HepG2 (cell line): ENCODE measurements around the gene TBC1D16. TPM values are rescaled to one million over a fixed set of nuclear protein-coding genes. Genes with fewer than 3 reads are reported as not detected.

Experiments used
- CCAR2 ChIP-seq: fragments of 200-400 bp; formaldehyde crosslinking; optimal IDR thresholded peaks from 2 replicates; pipeline ENCODE3; 2018; ENCODE audit warnings: low read depth, mild to moderate bottlenecking, low read length, moderate library complexity
- CCDC6 ChIP-seq: sonication (generic); formaldehyde crosslinking; IDR thresholded peaks from 2 replicates; pipeline ENCODE4 v1.8.1; 2022; ENCODE audit warnings: mild to moderate bottlenecking, missing genetic modification reagents, moderate library complexity
- CTCF ChIP-seq: sonication (generic); formaldehyde crosslinking; IDR thresholded peaks from 2 replicates; pipeline ENCODE4 v1.5.0; 2020; ENCODE audit warnings: mild to moderate bottlenecking, missing genetic modification reagents, moderate library complexity
- E2F1 ChIP-seq: sonication (generic); formaldehyde crosslinking; IDR thresholded peaks from 2 replicates; pipeline ENCODE4 v1.5.0; 2020; ENCODE audit warnings: missing genetic modification reagents
- FOXO1 ChIP-seq: sonication (generic); formaldehyde crosslinking; IDR thresholded peaks from 2 replicates; pipeline ENCODE4 v1.4.0; 2020; ENCODE audit warnings: missing genetic modification reagents
- GATAD1 ChIP-seq: IDR thresholded peaks from 2 replicates; pipeline ENCODE4 v1.6.1; 2016; ENCODE audit warnings: missing genetic modification reagents, missing compliant biosample characterization
- HES4 ChIP-seq: sonication (generic); formaldehyde crosslinking; IDR thresholded peaks from 2 replicates; pipeline ENCODE4 v1.9.0; 2021; ENCODE audit warnings: mild to moderate bottlenecking, missing genetic modification reagents, borderline replicate concordance
- MED13 ChIP-seq: sonication (generic); formaldehyde crosslinking; IDR thresholded peaks from 2 replicates; pipeline ENCODE4 v1.5.0; 2020; ENCODE audit warnings: missing genetic modification reagents
- MIER2 ChIP-seq: IDR thresholded peaks from 2 replicates; pipeline ENCODE4 v1.6.1; 2016; ENCODE audit warnings: missing biosample characterization, missing genetic modification reagents
- PHF21A ChIP-seq: sonication (generic); formaldehyde crosslinking; IDR thresholded peaks from 2 replicates; pipeline ENCODE4 v1.5.0; 2020; ENCODE audit warnings: mild to moderate bottlenecking, missing genetic modification reagents
- RFXAP ChIP-seq: sonication (generic); formaldehyde crosslinking; IDR thresholded peaks from 2 replicates; pipeline ENCODE4 v1.4.0; 2020; ENCODE audit warnings: missing genetic modification reagents, borderline replicate concordance
- RORA ChIP-seq: sonication (generic); formaldehyde crosslinking; IDR thresholded peaks from 2 replicates; pipeline ENCODE4 v1.5.0; 2020; ENCODE audit warnings: mild to moderate bottlenecking, missing genetic modification reagents, moderate library complexity
- SP2 ChIP-seq: sonication (generic); formaldehyde crosslinking; IDR thresholded peaks from 2 replicates; pipeline ENCODE4 v1.5.1; 2020; ENCODE audit warnings: mild to moderate bottlenecking, missing genetic modification reagents
- SUZ12 ChIP-seq: fragments of 150-350 bp; IDR thresholded peaks from 2 replicates; pipeline ENCODE4 v1.6.1; 2014; ENCODE audit warnings: low read depth, low read length
- ZBTB38 ChIP-seq: sonication (generic); formaldehyde crosslinking; IDR thresholded peaks from 2 replicates; pipeline ENCODE4 v1.5.1; 2020; ENCODE audit warnings: mild to moderate bottlenecking, missing genetic modification reagents
- ZHX1 ChIP-seq: sonication (generic); formaldehyde crosslinking; IDR thresholded peaks from 2 replicates; pipeline ENCODE4 v1.8.1; 2022; ENCODE audit warnings: low read depth, mild to moderate bottlenecking, missing genetic modification reagents
- ZIK1 ChIP-seq: sonication (generic); formaldehyde crosslinking; IDR thresholded peaks from 2 replicates; pipeline ENCODE4 v1.5.0; 2020; ENCODE audit warnings: mild to moderate bottlenecking, low read depth, missing genetic modification reagents, borderline replicate concordance
- ZNF124 ChIP-seq: sonication (generic); formaldehyde crosslinking; IDR thresholded peaks from 2 replicates; pipeline ENCODE4 v1.4.0; 2020; ENCODE audit warnings: missing genetic modification reagents
- ZNF264 ChIP-seq: sonication (generic); formaldehyde crosslinking; IDR thresholded peaks from 2 replicates; pipeline ENCODE4 v1.4.0; 2020; ENCODE audit warnings: missing genetic modification reagents
- ZNF441 ChIP-seq: sonication (generic); formaldehyde crosslinking; IDR thresholded peaks from 2 replicates; pipeline ENCODE4 v1.7.0; 2021; ENCODE audit warnings: missing genetic modification reagents, borderline replicate concordance
- ZNF510 ChIP-seq: sonication (generic); formaldehyde crosslinking; IDR thresholded peaks from 2 replicates; pipeline ENCODE4 v1.4.0; 2020; ENCODE audit warnings: low read depth, mild to moderate bottlenecking, missing genetic modification reagents
- ZNF674 ChIP-seq: sonication (generic); formaldehyde crosslinking; IDR thresholded peaks from 2 replicates; pipeline ENCODE4 v1.5.0; 2020; ENCODE audit warnings: low read depth, mild to moderate bottlenecking, missing genetic modification reagents
- ZNF816 ChIP-seq: sonication (generic); formaldehyde crosslinking; IDR thresholded peaks from 2 replicates; pipeline ENCODE4 v1.8.0; 2022; ENCODE audit warnings: missing genetic modification reagents, mild to moderate bottlenecking, borderline replicate concordance
- ZNF83 ChIP-seq: sonication (generic); formaldehyde crosslinking; IDR thresholded peaks from 2 replicates; pipeline ENCODE4 v1.4.0; 2020; ENCODE audit warnings: missing genetic modification reagents, mild to moderate bottlenecking, borderline replicate concordance
- polyA plus RNA-seq, 8 experiments: library from polyadenylated mRNA; depleted of rRNA in 3 of 8; stranded (reverse) in 7 of 8; unstranded in 1 of 8; fragments of >200 nt; fragmentation: Illumina TruSeq in 4 of 8; extraction: Trizol in 4 of 8; gene quantifications; 2 replicates each; pipeline versions ENCODE4 v1.2.1 to v1.2.3, GENCODE V29; 2011 to 2016; ENCODE audit warnings: low read depth in 4 of 8, missing spikeins in 1 of 8, mixed read lengths in 1 of 8; ENCODE audit not compliant: insufficient read depth in 1 of 8
- total RNA-seq, 5 experiments: library from RNA; depleted of rRNA; stranded (reverse); fragments of >200 nt; fragmentation: Illumina TruSeq; extraction: Trizol; gene quantifications; 2 replicates each; pipeline ENCODE4 v1.2.3, GENCODE V29; 2016; ENCODE audit warnings: low read depth in 1 of 5
- TF ChIP-seq, protein P1 (sequence below): IDR thresholded peaks from 2 replicates; pipeline ENCODE4 v1.6.1; 2016

Gene TBC1D16
- total and polyA plus RNA-seq, 2 of the 13 experiments (the other 11 are each of a cell fraction or from before 2014, with no cell fraction given): 14.9 to 24.9 TPM

DNA sequence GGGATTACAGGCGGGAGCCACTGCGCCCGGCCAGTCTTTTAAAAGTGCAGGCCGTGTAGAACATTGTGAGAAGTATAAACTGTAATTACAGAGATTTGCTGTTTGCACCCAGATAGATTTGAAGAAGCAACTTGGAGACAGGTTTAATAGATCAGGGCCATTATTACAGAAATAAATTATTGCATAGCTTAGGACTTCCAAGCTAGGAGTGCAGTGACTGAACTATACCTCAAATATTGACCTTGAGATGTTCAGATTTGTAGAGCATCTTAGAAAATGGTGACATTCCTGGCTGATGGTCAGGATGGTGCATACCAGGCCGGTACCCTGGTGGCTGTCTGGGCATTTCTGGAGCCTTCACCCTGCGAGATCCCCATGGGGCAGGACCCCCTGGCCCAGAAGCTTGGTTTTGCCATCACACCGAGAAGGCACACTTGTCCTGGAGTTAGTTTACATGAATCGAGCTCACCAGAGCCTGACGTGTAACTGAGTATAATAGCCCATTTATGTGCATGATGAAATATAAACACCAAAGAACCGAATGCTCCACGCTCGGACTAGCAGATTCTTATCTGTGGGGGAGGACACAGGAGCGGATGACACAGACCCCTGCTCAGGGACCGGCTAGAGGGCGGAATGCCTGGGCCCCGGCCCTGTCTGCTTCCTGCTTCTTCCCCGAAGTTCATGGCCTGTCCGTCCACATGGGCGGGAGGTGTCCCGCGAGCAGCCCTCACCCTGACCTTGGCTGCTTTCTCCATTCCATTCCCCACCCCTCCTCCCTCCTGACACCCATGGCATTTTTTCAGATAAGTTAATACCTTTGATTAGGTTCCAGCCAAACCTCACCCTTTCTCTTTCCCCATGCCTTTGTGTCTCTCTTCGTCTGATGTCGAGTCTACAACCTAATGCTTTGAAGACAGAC lies 32.9 kb upstream of the TBC1D16 start (continued):
- TF ChIP-seq ZNF816 (CRISPR knock-in tag) (no peak), ZHX1 (CRISPR knock-in tag) (no peak), ZNF510 (no peak), HES4 (no peak), ZNF264 (no peak), SP2 (CRISPR knock-in tag) (no peak), RFXAP (CRISPR knock-in tag) (no peak), FOXO1 (CRISPR knock-in tag) (peak; percentile 32; the same call in 1 of the 2 replicates), RORA (CRISPR knock-in tag) (no peak), CTCF (CRISPR knock-in tag) (peak; percentile 32; the same call in 1 of the 2 replicates), CCDC6 (no peak; the same call in 1 of the 2 replicates), ZNF441 (CRISPR knock-in tag) (no peak), SUZ12 (no peak), ZNF83 (CRISPR knock-in tag) (no peak), CCAR2 (peak; percentile 26), ZNF124 (CRISPR knock-in tag) (no peak), PHF21A (peak; percentile 66), MIER2 (CRISPR knock-in tag) (0 out of 2 replicates have a peak, but pooled peaks have one; percentile 14), ZNF674 (CRISPR knock-in tag) (no peak), ZBTB38 (peak; percentile 12; the same call in 1 of the 2 replicates), ZIK1 (CRISPR knock-in tag) (peak; percentile 46; the same call in 1 of the 2 replicates), E2F1 (no peak), GATAD1 (CRISPR knock-in tag) (no peak), MED13 (CRISPR knock-in tag) (no peak)
- TF ChIP-seq, protein P1, sequence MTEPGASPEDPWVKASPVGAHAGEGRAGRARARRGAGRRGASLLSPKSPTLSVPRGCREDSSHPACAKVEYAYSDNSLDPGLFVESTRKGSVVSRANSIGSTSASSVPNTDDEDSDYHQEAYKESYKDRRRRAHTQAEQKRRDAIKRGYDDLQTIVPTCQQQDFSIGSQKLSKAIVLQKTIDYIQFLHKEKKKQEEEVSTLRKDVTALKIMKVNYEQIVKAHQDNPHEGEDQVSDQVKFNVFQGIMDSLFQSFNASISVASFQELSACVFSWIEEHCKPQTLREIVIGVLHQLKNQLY (CRISPR knock-in tag): no peak
